Measurements from ENCODE around the gene SLC17A1. TPM values are rescaled to one million over a fixed set of nuclear protein-coding genes. Genes with fewer than 3 reads are reported as not detected.

Gene SLC17A1
- total RNA-seq, 1 donor from 2014 or later = not detected

DNA sequence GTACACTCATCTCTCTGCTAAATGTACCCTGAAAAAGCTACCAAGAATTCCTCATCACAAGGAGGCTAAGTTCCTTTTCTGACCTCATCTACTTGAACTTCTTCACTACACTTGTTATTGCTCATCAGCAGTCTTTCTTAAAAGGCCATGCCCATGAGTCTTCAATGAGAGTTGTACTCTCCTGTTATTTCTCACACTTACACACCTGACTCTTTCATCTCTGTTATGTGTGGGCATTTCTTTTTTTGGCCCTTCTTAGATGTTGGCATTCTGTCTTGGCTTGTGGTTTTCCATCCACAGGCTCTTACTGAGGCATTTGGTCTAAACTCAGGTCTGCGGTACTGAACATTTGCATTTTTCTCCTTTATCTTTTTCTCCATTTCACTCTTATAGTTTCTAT, 10.7 kb upstream of the SLC17A1 start:
- peaks cover 21% of the 10 kb centered on the region for H3K27me3 Mint-ChIP-seq (ENCODE audit: low read depth)
- peaks cover 5% of the 10 kb centered on the region for H3K9me3 Mint-ChIP-seq
- H3K4me3 Mint-ChIP-seq = no peak overlapping the region

GRCh38 chr6:25835442-25836283, 3.8 kb upstream of the SLC17A1 start:
- no peak overlapping the region for H3K4me3 Mint-ChIP-seq
- no peaks in the 10 kb centered on the region for H3K4me1 Mint-ChIP-seq
- no peak for TF ChIP-seq CTCF (IDR thresholded peaks at IDR 0.05; ENCODE audit: unreplicated experiment)
- H3K36me3 Mint-ChIP-seq = no peaks in the 10 kb centered on the region
- peaks cover 22% of the 10 kb centered on the region for H3K27me3 Mint-ChIP-seq (ENCODE audit: low read depth)
- no peaks in the 10 kb centered on the region for H3K9me3 Mint-ChIP-seq
- H3K27ac Mint-ChIP-seq = no peak overlapping the region
- no peak for DNase-seq (ENCODE audit: low spot score in 2 of 2, unreplicated experiment in 2 of 2)

More for the DNA sequence above, 10.7 kb upstream of the SLC17A1 start:
- TF ChIP-seq CTCF (IDR thresholded peaks at IDR 0.05; ENCODE audit: unreplicated experiment) = no peak
- H3K4me1 Mint-ChIP-seq = no peaks in the 10 kb centered on the region
- no peak overlapping the region for H3K27ac Mint-ChIP-seq
- H3K36me3 Mint-ChIP-seq = no peaks in the 10 kb centered on the region
- DNase-seq (ENCODE audit: low spot score in 2 of 2, unreplicated experiment in 2 of 2) = no peak

DNA sequence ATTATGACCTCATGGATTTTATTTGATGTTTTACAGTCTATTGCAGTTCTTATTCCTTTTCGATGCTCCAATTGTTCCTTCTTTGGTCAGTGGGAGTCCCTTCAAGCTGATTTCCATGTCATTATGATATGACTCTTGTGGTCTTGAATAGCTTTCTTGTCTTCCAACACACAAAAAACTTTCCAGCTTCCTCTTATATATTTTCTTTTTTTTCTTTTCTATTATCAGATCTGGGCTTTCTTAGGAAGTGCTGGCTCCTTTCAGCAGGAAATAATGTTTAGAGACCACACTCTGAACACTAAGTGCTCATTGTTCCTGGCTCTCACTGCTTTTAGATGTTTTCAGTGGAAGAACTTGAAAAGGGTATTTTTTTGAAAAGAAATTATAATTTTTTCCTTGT, 3.1 kb upstream of the SLC17A1 start:
- TF ChIP-seq CTCF (IDR thresholded peaks at IDR 0.05; ENCODE audit: unreplicated experiment) = no peak
- no peak for DNase-seq (ENCODE audit: low spot score in 2 of 2, unreplicated experiment in 2 of 2)
- H3K9me3 Mint-ChIP-seq = no peaks in the 10 kb centered on the region
- peaks cover 22% of the 10 kb centered on the region for H3K27me3 Mint-ChIP-seq (ENCODE audit: low read depth)
- no peaks in the 10 kb centered on the region for H3K36me3 Mint-ChIP-seq
- H3K4me1 Mint-ChIP-seq = no peaks in the 10 kb centered on the region
- H3K4me3 Mint-ChIP-seq = no peak overlapping the region
- H3K27ac Mint-ChIP-seq = no peak overlapping the region

DNA sequence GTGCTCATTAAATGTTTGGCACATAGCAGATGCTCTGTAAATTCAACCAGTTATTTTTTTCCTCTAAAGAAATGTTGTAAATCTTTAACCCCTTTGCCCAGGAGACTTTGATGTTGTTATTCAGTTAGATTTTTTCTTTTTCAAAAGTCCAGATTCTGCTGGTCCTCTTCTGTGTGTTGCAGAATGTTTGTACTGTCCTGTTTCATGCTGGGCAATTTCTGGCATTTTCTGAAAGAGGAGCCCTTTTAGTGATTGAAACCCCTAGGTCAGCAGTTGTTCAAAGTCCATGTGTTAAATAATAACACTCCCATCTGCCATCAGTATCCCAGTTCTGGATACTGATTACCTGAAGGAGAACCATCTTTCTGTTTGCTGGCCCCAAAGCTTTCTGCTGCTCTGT, 1.3 kb upstream of the SLC17A1 start:
- no peak overlapping the region for H3K27ac Mint-ChIP-seq
- H3K4me3 Mint-ChIP-seq = no peak overlapping the region
- no peaks in the 10 kb centered on the region for H3K36me3 Mint-ChIP-seq
- no peak for DNase-seq (ENCODE audit: low spot score in 2 of 2, unreplicated experiment in 2 of 2)
- TF ChIP-seq CTCF (IDR thresholded peaks at IDR 0.05; ENCODE audit: unreplicated experiment) = no peak
- H3K4me1 Mint-ChIP-seq = no peaks in the 10 kb centered on the region
- H3K27me3 Mint-ChIP-seq (ENCODE audit: low read depth) = peaks cover 24% of the 10 kb centered on the region
- H3K9me3 Mint-ChIP-seq = no peaks in the 10 kb centered on the region

GRCh38 chr6:25832670-25833069, 818 bp upstream of the SLC17A1 start:
- Mint-ChIP-seq H3K9me3 (no peaks in the 10 kb centered on the region), H3K27ac (no peak overlapping the region), H3K4me3 (no peak overlapping the region), H3K36me3 (no peaks in the 10 kb centered on the region), H3K4me1 (no peaks in the 10 kb centered on the region), H3K27me3 (ENCODE audit: low read depth) (peaks cover 26% of the 10 kb centered on the region)
- no peak for DNase-seq (ENCODE audit: low spot score in 2 of 2, unreplicated experiment in 2 of 2)
- TF ChIP-seq CTCF (IDR thresholded peaks at IDR 0.05; ENCODE audit: unreplicated experiment) = no peak
